GM12878 (cell line): ENCODE measurements around the gene TMEM214. TPM values are rescaled to one million over a fixed set of nuclear protein-coding genes. Genes with fewer than 3 reads are reported as not detected.

Experiments
- BHLHE40 ChIP-seq, 2 experiments: fragments of 450-650 bp in 1 of 2; IDR thresholded peaks; 2 replicates each; pipeline ENCODE4 v1.6.1; 2011 to 2017; ENCODE audit warnings: low read depth in 2 of 2, borderline replicate concordance in 1 of 2, improper control_type of control experiment in 1 of 2, low read length in 1 of 2, mild to moderate bottlenecking in 1 of 2
- CREB1 ChIP-seq: IDR thresholded peaks from 2 replicates; pipeline ENCODE4 v1.6.1; 2012; ENCODE audit warnings: low read depth, mild to moderate bottlenecking, inconsistent platforms
- ESRRA ChIP-seq: IDR thresholded peaks from 2 replicates; pipeline ENCODE4 v1.6.1; 2012; ENCODE audit warnings: mild to moderate bottlenecking, low read length, improper control_type of control experiment
- IRF4 ChIP-seq: IDR thresholded peaks from 2 replicates; pipeline ENCODE4 v1.6.1; 2011; ENCODE audit warnings: low read depth, low read length
- MEF2A ChIP-seq: IDR thresholded peaks from 2 replicates; pipeline ENCODE4 v1.6.1; 2011; ENCODE audit warnings: low read depth, mild to moderate bottlenecking, low read length, moderate library complexity; ENCODE audit not compliant: insufficient read depth
- MTA2 ChIP-seq: fragments of 450-650 bp; IDR thresholded peaks from 2 replicates; pipeline ENCODE4 v1.6.1; 2016; ENCODE audit warnings: low read depth, mild to moderate bottlenecking, moderate library complexity
- MXI1 ChIP-seq: fragments of 150-350 bp; IDR thresholded peaks from 2 replicates; pipeline ENCODE4 v1.6.1; 2011; ENCODE audit warnings: low read depth, mild to moderate bottlenecking, inconsistent platforms, low read length, improper control_type of control experiment
- NBN ChIP-seq: fragments of 450-650 bp; IDR thresholded peaks from 2 replicates; pipeline ENCODE4 v1.6.1; 2016
- NR2C2 ChIP-seq: IDR thresholded peaks from 2 replicates; pipeline ENCODE4 v1.6.1; 2011; ENCODE audit warnings: borderline replicate concordance, low read depth; ENCODE audit not compliant: control insufficient read depth, insufficient read length
- PAX8 ChIP-seq: fragments of 450-650 bp; IDR thresholded peaks from 2 replicates; pipeline ENCODE4 v1.6.1; 2017; ENCODE audit warnings: mild to moderate bottlenecking, moderate library complexity
- polyA plus RNA-seq, 11 experiments: library from polyadenylated mRNA; depleted of rRNA in 4 of 11; unstranded in 6 of 11; stranded (reverse) in 5 of 11; fragments of >200 nt; fragmentation: Nextera tagmentation in 4 of 11; fragmentation: Illumina TruSeq in 1 of 11; extraction: Ambion mirVana in 4 of 11; extraction: Trizol in 1 of 11; gene quantifications; 1 replicate in 1 of 11; 2 replicates in 10 of 11; pipeline versions ENCODE4 v1.2.1 to v1.2.3, GENCODE V29; 2011 to 2016; ENCODE audit warnings: inconsistent platforms in 2 of 11, missing spikeins in 2 of 11, low read depth in 1 of 11
- total RNA-seq, 4 experiments: library from RNA; depleted of rRNA in 3 of 4; stranded (reverse); fragments of >200 nt in 3 of 4; fragmentation: Illumina TruSeq in 1 of 4; extraction: Trizol in 1 of 4; gene quantifications; 2 replicates each; pipeline versions ENCODE4 v1.2.1 to v1.2.3, GENCODE V29; 2013 to 2021
- TF ChIP-seq, protein P1 (sequence below): fragments of 450-650 bp; IDR thresholded peaks from 2 replicates; pipeline ENCODE4 v1.6.1; 2016; ENCODE audit warnings: mild to moderate bottlenecking, moderate library complexity, borderline replicate concordance
- TF ChIP-seq, protein P2 (sequence below): fragments of 450-650 bp; IDR thresholded peaks from 2 replicates; pipeline ENCODE4 v1.6.1; 2018; ENCODE audit warnings: mild to moderate bottlenecking, low read depth, moderate library complexity; ENCODE audit not compliant: partially characterized antibody
- TF ChIP-seq, protein P3 (sequence below): IDR thresholded peaks from 2 replicates; pipeline ENCODE4 v1.6.1; 2012; ENCODE audit warnings: low read length, inconsistent platforms
- TF ChIP-seq, protein P4 (sequence below): fragments of 450-650 bp; IDR thresholded peaks from 2 replicates; pipeline ENCODE4 v1.6.1; 2017; ENCODE audit warnings: mild to moderate bottlenecking

TMEM214 gene
- total and polyA plus RNA-seq, 10 of the 15 experiments (the other 5 are each of a cell fraction or from before 2014, with no cell fraction given): 10.4 to 79.2 (median 45.0) TPM

- TF ChIP-seq, protein P1, sequence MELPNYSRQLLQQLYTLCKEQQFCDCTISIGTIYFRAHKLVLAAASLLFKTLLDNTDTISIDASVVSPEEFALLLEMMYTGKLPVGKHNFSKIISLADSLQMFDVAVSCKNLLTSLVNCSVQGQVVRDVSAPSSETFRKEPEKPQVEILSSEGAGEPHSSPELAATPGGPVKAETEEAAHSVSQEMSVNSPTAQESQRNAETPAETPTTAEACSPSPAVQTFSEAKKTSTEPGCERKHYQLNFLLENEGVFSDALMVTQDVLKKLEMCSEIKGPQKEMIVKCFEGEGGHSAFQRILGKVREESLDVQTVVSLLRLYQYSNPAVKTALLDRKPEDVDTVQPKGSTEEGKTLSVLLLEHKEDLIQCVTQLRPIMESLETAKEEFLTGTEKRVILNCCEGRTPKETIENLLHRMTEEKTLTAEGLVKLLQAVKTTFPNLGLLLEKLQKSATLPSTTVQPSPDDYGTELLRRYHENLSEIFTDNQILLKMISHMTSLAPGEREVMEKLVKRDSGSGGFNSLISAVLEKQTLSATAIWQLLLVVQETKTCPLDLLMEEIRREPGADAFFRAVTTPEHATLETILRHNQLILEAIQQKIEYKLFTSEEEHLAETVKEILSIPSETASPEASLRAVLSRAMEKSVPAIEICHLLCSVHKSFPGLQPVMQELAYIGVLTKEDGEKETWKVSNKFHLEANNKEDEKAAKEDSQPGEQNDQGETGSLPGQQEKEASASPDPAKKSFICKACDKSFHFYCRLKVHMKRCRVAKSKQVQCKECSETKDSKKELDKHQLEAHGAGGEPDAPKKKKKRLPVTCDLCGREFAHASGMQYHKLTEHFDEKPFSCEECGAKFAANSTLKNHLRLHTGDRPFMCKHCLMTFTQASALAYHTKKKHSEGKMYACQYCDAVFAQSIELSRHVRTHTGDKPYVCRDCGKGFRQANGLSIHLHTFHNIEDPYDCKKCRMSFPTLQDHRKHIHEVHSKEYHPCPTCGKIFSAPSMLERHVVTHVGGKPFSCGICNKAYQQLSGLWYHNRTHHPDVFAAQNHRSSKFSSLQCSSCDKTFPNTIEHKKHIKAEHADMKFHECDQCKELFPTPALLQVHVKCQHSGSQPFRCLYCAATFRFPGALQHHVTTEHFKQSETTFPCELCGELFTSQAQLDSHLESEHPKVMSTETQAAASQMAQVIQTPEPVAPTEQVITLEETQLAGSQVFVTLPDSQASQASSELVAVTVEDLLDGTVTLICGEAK: no peak
- TF ChIP-seq NBN (no peak), ESRRA (no peak), BHLHE40 (IDR thresholded peaks at IDR 0.05; ENCODE audit: borderline replicate concordance in 1 of 2, low read depth in 2 of 2, low read length in 1 of 2) (peak in 1 of 2 experiments; percentile 34; a peak in 2 of 4 replicates), MEF2A (no peak), IRF4 (no peak), PAX8 (no peak), NR2C2 (no peak), CREB1 (peak; percentile 56; the same call in 1 of the 2 replicates), MXI1 (peak; percentile 80), MTA2 (no peak)
- TF ChIP-seq, protein P2, sequence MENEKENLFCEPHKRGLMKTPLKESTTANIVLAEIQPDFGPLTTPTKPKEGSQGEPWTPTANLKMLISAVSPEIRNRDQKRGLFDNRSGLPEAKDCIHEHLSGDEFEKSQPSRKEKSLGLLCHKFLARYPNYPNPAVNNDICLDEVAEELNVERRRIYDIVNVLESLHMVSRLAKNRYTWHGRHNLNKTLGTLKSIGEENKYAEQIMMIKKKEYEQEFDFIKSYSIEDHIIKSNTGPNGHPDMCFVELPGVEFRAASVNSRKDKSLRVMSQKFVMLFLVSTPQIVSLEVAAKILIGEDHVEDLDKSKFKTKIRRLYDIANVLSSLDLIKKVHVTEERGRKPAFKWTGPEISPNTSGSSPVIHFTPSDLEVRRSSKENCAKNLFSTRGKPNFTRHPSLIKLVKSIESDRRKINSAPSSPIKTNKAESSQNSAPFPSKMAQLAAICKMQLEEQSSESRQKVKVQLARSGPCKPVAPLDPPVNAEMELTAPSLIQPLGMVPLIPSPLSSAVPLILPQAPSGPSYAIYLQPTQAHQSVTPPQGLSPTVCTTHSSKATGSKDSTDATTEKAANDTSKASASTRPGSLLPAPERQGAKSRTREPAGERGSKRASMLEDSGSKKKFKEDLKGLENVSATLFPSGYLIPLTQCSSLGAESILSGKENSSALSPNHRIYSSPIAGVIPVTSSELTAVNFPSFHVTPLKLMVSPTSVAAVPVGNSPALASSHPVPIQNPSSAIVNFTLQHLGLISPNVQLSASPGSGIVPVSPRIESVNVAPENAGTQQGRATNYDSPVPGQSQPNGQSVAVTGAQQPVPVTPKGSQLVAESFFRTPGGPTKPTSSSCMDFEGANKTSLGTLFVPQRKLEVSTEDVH: peak; percentile 28
- TF ChIP-seq, protein P3, sequence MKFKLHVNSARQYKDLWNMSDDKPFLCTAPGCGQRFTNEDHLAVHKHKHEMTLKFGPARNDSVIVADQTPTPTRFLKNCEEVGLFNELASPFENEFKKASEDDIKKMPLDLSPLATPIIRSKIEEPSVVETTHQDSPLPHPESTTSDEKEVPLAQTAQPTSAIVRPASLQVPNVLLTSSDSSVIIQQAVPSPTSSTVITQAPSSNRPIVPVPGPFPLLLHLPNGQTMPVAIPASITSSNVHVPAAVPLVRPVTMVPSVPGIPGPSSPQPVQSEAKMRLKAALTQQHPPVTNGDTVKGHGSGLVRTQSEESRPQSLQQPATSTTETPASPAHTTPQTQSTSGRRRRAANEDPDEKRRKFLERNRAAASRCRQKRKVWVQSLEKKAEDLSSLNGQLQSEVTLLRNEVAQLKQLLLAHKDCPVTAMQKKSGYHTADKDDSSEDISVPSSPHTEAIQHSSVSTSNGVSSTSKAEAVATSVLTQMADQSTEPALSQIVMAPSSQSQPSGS: no peak
- TF ChIP-seq, protein P4, sequence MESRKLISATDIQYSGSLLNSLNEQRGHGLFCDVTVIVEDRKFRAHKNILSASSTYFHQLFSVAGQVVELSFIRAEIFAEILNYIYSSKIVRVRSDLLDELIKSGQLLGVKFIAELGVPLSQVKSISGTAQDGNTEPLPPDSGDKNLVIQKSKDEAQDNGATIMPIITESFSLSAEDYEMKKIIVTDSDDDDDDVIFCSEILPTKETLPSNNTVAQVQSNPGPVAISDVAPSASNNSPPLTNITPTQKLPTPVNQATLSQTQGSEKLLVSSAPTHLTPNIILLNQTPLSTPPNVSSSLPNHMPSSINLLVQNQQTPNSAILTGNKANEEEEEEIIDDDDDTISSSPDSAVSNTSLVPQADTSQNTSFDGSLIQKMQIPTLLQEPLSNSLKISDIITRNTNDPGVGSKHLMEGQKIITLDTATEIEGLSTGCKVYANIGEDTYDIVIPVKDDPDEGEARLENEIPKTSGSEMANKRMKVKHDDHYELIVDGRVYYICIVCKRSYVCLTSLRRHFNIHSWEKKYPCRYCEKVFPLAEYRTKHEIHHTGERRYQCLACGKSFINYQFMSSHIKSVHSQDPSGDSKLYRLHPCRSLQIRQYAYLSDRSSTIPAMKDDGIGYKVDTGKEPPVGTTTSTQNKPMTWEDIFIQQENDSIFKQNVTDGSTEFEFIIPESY: no peak
Measured at GRCh38 chr2:27032495-27033252, at the start of gene TMEM214 (continued).
